HEK293 (cell line): ENCODE data around the gene LCA5L.

Experiments used
- ELK4 ChIP-seq: IDR thresholded peaks from 2 replicates; pipeline ENCODE4 v1.6.1; 2011; ENCODE audit warnings: mild to moderate bottlenecking, low read depth, low read length, borderline replicate concordance
- GLIS1 ChIP-seq: fragments of 450-650 bp; formaldehyde crosslinking; IDR thresholded peaks from 2 replicates; pipeline ENCODE4 v1.5.1; 2016; ENCODE audit warnings: missing biosample characterization, missing genetic modification characterization
- KLF8 ChIP-seq: fragments of 450-650 bp; formaldehyde crosslinking; IDR thresholded peaks from 2 replicates; pipeline ENCODE4 v1.5.1; 2016; ENCODE audit warnings: missing biosample characterization, missing genetic modification characterization
- PATZ1 ChIP-seq: fragments of 450-650 bp; formaldehyde crosslinking; IDR thresholded peaks from 2 replicates; pipeline ENCODE4 v1.5.1; 2016; ENCODE audit warnings: missing biosample characterization, missing genetic modification characterization
- PRDM10 ChIP-seq: fragments of 450-650 bp; formaldehyde crosslinking; IDR thresholded peaks from 2 replicates; pipeline ENCODE4 v1.5.1; 2016; ENCODE audit warnings: missing biosample characterization, missing genetic modification characterization
- SP2 ChIP-seq: fragments of 450-650 bp; formaldehyde crosslinking; IDR thresholded peaks from 2 replicates; pipeline ENCODE4 v1.5.1; 2016; ENCODE audit warnings: missing biosample characterization, missing genetic modification characterization
- TCF7L2 ChIP-seq: IDR thresholded peaks from 2 replicates; pipeline ENCODE4 v1.6.1; 2011; ENCODE audit warnings: low read depth, mild to moderate bottlenecking, inconsistent platforms, low read length, moderate library complexity, borderline replicate concordance
- ZBTB48 ChIP-seq: fragments of 450-650 bp; formaldehyde crosslinking; IDR thresholded peaks from 2 replicates; pipeline ENCODE4 v1.5.1; 2016; ENCODE audit warnings: missing biosample characterization, missing genetic modification characterization
- ZFP37 ChIP-seq: fragments of 450-650 bp; formaldehyde crosslinking; IDR thresholded peaks from 2 replicates; pipeline ENCODE4 v1.5.1; 2016; ENCODE audit warnings: missing biosample characterization, missing genetic modification characterization
- ZFP41 ChIP-seq: fragments of 450-650 bp; formaldehyde crosslinking; IDR thresholded peaks from 2 replicates; pipeline ENCODE4 v1.5.1; 2016; ENCODE audit warnings: missing biosample characterization, missing genetic modification characterization, borderline replicate concordance
- ZFP69B ChIP-seq: fragments of 450-650 bp; formaldehyde crosslinking; IDR thresholded peaks from 2 replicates; pipeline ENCODE4 v1.5.1; 2016; ENCODE audit warnings: missing biosample characterization, missing genetic modification characterization
- ZNF18 ChIP-seq: fragments of 450-650 bp; formaldehyde crosslinking; IDR thresholded peaks from 2 replicates; pipeline ENCODE4 v1.5.1; 2016; ENCODE audit warnings: missing biosample characterization, missing genetic modification characterization
- ZNF221 ChIP-seq: fragments of 450-650 bp; formaldehyde crosslinking; IDR thresholded peaks from 2 replicates; pipeline ENCODE4 v1.5.1; 2017; ENCODE audit warnings: missing biosample characterization, missing genetic modification characterization, borderline replicate concordance
- ZNF341 ChIP-seq: fragments of 450-650 bp; formaldehyde crosslinking; IDR thresholded peaks from 2 replicates; pipeline ENCODE4; 2016; ENCODE audit warnings: low read depth, missing biosample characterization, missing genetic modification characterization
- ZNF362 ChIP-seq: fragments of 450-650 bp; formaldehyde crosslinking; IDR thresholded peaks from 2 replicates; pipeline ENCODE4 v1.5.1; 2016; ENCODE audit warnings: missing biosample characterization, missing genetic modification characterization
- ZNF394 ChIP-seq: fragments of 450-650 bp; formaldehyde crosslinking; IDR thresholded peaks from 2 replicates; pipeline ENCODE4 v1.5.1; 2016; ENCODE audit warnings: missing biosample characterization, missing genetic modification characterization, mild to moderate bottlenecking, moderate library complexity, borderline replicate concordance
- ZNF449 ChIP-seq: fragments of 450-650 bp; formaldehyde crosslinking; IDR thresholded peaks from 2 replicates; pipeline ENCODE4 v1.5.1; 2017; ENCODE audit warnings: missing biosample characterization, mild to moderate bottlenecking, missing genetic modification characterization, moderate library complexity
- ZNF521 ChIP-seq: fragments of 450-650 bp; formaldehyde crosslinking; IDR thresholded peaks from 2 replicates; pipeline ENCODE4 v1.5.1; 2017; ENCODE audit warnings: missing biosample characterization, mild to moderate bottlenecking, missing genetic modification characterization
- ZNF555 ChIP-seq: fragments of 450-650 bp; formaldehyde crosslinking; conservative IDR thresholded peaks from 2 replicates; pipeline ENCODE4 v1.5.1; 2017; ENCODE audit warnings: missing biosample characterization, mild to moderate bottlenecking, missing genetic modification characterization, inconsistent platforms
- ZNF610 ChIP-seq: fragments of 450-650 bp; formaldehyde crosslinking; IDR thresholded peaks from 2 replicates; pipeline ENCODE4 v1.5.1; 2016; ENCODE audit warnings: missing biosample characterization, missing genetic modification characterization, borderline replicate concordance
- ZNF624 ChIP-seq: fragments of 450-650 bp; formaldehyde crosslinking; IDR thresholded peaks from 2 replicates; pipeline ENCODE4 v1.5.1; 2017; ENCODE audit warnings: missing biosample characterization, missing genetic modification characterization
- ZNF660 ChIP-seq: fragments of 450-650 bp; IDR thresholded peaks from 2 replicates; pipeline ENCODE4 v1.5.1; 2018; ENCODE audit warnings: missing biosample characterization, mild to moderate bottlenecking, missing genetic modification characterization
- ZNF692 ChIP-seq: fragments of 450-650 bp; formaldehyde crosslinking; IDR thresholded peaks from 2 replicates; pipeline ENCODE4 v1.5.1; 2016; ENCODE audit warnings: missing biosample characterization, missing genetic modification characterization
- ZNF704 ChIP-seq: fragments of 450-650 bp; formaldehyde crosslinking; IDR thresholded peaks from 2 replicates; pipeline ENCODE4 v1.5.1; 2016; ENCODE audit warnings: missing biosample characterization, missing genetic modification characterization

The LCA5L gene

GRCh38 chr21:39451332-39452206 is 6.0 kb upstream of the LCA5L start, which contains the start of gene SH3BGR (continued):
- TF ChIP-seq ZNF18 (tag by site-specific recombination): no peak
- peak; percentile 82 for TF ChIP-seq ZNF692 (tag by site-specific recombination)
- TF ChIP-seq GLIS1: 0 out of 2 replicates have a peak, but pooled peaks have one; percentile 23
- no peak for TF ChIP-seq ELK4
- TF ChIP-seq ZNF555 (tag by site-specific recombination): no peak
- peak; percentile 76; the same call in 1 of the 2 replicates for TF ChIP-seq ZFP69B (tag by site-specific recombination)
- TF ChIP-seq KLF8 (tag by site-specific recombination): no peak
- TF ChIP-seq PATZ1: peak; percentile 80
- peak; percentile 48; the same call in 1 of the 2 replicates for TF ChIP-seq SP2 (tag by site-specific recombination)
- no peak for TF ChIP-seq ZFP41 (tag by site-specific recombination)
- peak; percentile 71; the same call in 1 of the 2 replicates for TF ChIP-seq ZFP37
- TF ChIP-seq ZNF624 (tag by site-specific recombination): no peak
- TF ChIP-seq ZNF704 (tag by site-specific recombination): no peak
- TF ChIP-seq ZNF362: no peak
- peak; percentile 62; the same call in 1 of the 2 replicates for TF ChIP-seq ZNF394 (tag by site-specific recombination)
- TF ChIP-seq TCF7L2: no peak
- TF ChIP-seq ZNF221 (tag by site-specific recombination): no peak
- TF ChIP-seq ZNF610 (tag by site-specific recombination): no peak
- TF ChIP-seq ZNF521 (tag by site-specific recombination): no peak
- peak; percentile 95 for TF ChIP-seq ZNF341
- TF ChIP-seq ZNF660 (tag by site-specific recombination): 0 out of 2 replicates have a peak, but pooled peaks have one; percentile 12
- TF ChIP-seq ZNF449: no peak
- TF ChIP-seq PRDM10 (tag by site-specific recombination): peak; percentile 89
- TF ChIP-seq ZBTB48: peak; percentile 91
